GM13976 (cell line): ENCODE data around the gene FARS2.

ENCODE experiments used
- DNase-seq: peaks from one replicate; pipeline ENCODE4 v3.0.0; 2012; ENCODE audit warnings: low spot score
- CTCF ChIP-seq: IDR thresholded peaks from 2 replicates; pipeline ENCODE4 v1.5.1; 2012; ENCODE audit warnings: borderline replicate concordance, mild to moderate bottlenecking; ENCODE audit not compliant: insufficient read depth; ENCODE audit errors: extremely low read depth, missing control alignments, control extremely low read depth
- in situ Hi-C: fragments of 300-500 bp; cut with MboI; formaldehyde crosslinking; loops from one replicate; pipeline ENCODE4 v1.12.0; 2022; ENCODE audit warnings: low sequenced_read_pairs, mixed read lengths, inconsistent platforms; ENCODE audit not compliant: unreplicated experiment

The FARS2 gene

GRCh38 chr6:5326022-5326641, 64.8 kb downstream of the FARS2 start:
- in situ Hi-C loops = no loop called here
- TF ChIP-seq CTCF = no peak
- no peak for DNase-seq

GRCh38 chr6:5328800-5329199, 67.5 kb downstream of the FARS2 start:
- DNase-seq = no peak
- TF ChIP-seq CTCF = no peak
- in situ Hi-C loops = no loop called here

- DNase-seq = no peak
- no peak for TF ChIP-seq CTCF
- in situ Hi-C loops = no loop called here
These were observed 70.6 kb downstream of the FARS2 start for GRCh38 chr6:5331845-5332442.

- in situ Hi-C loops = no loop called here
- DNase-seq = no peak
- no peak for TF ChIP-seq CTCF
These were observed 72.3 kb downstream of the FARS2 start for GRCh38 chr6:5333658-5334057.

- DNase-seq = no peak
- in situ Hi-C loops = no loop called here
- TF ChIP-seq CTCF = no peak
These were observed 73.0 kb downstream of the FARS2 start for GRCh38 chr6:5334341-5334740.

GRCh38 chr6:5335020-5335419, 73.7 kb downstream of the FARS2 start:
- TF ChIP-seq CTCF = no peak
- in situ Hi-C loops = no loop called here
- peak; percentile 32 for DNase-seq
